ENCODE results near the gene ARHGEF7.

ARHGEF7 gene

DNA sequence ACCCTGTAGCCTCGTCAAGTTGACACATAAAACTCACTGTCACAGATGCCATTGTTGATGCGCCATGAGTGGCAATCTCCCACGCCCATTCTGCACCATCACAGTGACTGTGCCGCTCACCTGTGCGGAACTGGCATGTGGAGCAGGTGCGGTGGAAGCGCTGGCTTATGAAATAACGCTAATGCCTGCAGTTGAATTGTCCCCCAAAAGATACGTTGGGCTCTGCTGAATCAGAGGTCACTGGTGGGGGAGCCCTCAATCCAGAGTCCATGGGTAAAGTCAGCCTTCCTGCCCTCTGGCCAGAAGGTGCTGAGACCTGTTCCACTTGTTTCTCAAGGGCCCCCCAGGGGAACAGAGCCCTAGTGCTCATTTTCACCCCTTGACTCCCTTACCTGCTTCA lies 2.9 kb upstream of the ARHGEF7 start:
- DNase-seq = no peak

DNA sequence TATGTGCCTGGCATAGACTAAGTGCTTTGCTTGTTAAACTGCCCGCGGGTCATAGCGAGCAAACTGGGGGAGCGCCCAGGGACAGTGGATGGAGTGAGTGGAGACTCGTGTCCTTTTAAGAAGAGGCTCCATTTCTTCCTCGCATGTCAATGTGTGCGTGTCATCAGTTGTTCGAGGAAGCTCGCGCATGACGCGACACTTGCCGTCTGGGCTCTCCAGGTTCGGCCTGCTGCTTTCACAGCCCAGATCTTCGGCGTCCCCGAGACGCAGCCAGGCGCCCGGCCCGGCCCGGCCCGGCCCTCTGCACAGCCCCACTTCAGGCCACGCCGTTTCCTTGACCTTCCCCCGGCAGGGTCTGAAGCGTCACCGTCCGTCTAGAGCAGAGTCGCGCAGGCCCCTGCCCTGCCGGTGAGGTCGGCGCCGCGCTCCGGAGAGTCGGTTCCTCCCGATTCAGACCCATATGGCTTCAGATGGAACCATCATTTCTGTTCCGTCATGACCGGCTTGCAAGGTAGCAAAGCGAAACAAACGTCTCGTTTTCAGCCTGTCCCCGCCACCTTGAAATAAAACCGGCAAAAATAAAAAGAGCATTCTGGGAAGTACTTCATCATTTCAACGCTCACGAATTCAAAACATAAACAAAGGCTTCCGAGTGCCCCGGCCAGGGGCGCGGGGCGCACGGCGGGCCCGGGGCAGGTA lies 599 bp upstream of the ARHGEF7 start:
- DNase-seq = no peak

DNA sequence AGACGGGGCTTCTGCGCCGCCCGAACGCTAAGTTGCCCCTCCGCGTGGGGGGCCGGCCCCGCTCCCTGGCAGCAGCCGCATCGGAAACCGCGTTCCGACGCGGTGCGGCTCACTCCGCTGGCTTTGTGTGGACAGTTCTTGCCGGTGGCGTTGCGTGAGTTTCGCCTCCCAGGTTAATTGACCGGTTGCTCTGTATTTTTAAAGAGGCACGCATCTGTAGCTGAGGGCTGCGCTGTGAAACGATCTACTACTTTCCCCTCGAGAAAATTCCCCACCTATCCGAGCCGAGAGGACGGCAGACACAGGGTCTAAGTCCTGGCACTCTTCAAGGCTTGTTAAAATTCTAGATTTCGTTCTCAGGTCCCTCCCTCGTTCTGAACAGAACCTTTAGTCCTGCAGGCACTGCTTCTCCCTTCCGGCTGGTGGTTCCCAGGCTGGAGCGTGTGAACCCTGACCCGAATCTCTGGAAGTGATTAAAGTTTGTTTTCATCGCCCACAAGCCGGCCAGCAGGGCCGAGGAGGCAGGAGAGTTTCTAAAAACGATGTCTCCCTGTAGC lies 933 bp downstream of the ARHGEF7 start:
- DNase-seq = peak; percentile 57

DNA sequence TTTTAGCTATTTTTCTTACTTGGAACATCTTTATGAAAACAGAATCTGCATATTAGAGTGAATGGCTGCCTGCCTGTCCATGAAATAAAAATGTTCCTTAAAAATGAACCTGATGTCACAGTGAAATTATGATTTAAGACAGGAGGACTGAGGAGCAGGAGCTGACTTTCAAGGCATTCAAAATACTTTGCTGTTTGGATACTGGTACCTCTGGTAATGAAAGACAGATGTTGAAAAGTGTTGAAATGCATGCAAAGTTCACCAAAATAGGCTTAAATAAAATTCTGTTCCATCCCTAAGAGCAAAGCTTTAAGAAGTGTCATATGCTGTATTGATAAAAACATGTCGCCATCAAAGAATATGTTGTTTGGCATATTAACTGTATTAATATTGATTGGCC lies 1.7 kb downstream of the ARHGEF7 start:
- DNase-seq = no peak

DNA sequence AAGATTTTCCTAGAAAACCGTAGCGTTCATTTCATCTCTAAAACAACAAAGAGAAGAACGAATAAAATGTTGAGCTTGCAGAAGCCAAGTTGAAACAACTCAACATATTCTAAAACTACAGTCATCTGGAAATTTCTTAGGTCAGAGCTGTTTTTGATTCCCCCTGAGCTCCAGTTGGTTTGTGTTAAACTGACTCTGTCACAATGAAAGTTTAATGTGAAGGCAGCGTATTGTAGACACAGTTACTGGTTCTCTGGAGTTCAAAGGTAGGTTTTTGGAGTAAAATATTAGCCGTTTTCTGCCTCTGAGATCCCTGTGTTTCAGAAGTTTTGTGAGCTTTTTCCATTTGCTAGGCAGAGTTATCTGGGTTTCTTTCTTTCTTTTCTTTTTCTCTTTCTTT lies 2.2 kb downstream of the ARHGEF7 start:
- DNase-seq = no peak

DNA sequence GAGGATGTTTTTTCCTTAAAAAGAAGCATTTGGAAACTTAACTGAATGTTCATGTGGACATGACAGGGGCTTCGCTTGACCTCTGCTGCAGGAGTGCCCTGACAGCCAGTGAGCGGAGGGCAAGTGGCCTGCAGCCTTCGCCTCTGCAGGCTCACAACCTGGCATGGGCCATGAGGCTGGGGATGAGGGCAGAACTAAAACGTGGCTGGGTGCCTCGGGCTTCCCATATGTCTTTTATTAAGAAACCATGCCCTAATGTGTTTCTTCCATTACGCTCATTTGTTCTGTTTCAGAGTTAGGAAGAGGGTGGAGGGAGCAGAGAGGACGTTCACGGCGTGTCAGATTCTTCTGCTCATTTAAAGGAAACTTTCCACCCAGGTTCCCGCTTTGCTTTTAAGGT lies 2.9 kb downstream of the ARHGEF7 start:
- no peak for DNase-seq

DNA sequence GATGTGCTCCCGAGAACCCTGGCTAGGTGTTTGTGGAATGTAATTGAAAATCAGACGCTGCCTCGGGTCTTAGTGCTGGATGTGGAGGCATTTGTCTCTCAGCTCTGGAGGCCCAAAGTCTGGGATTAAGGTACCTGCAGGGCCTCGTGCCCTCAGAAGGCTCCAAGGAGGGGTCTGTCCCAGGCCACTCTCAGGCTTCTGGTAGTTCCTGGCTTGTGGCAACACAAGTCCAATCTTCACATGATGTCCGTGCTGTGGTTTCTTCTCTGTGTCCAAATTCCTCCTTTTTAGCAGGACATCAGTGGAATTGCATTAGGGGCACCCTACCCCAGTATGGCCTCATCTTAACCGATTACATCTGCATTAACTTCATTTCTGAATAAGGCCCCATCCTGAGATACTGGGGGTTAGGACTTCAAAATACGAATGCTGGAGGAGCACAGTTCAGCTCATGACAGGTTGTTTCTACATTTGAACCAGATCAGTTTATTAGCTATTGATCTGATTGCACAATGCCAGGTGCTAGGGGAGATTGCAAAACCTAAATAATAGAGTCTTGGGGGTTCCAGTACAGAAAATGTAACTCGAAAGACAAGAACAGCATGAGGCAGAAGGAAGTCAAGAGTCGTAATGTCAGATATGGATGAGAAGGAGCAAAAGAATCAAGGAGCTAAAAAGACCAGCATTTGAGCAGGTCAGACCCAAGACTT lies 3.9 kb downstream of the ARHGEF7 start:
- no peak for DNase-seq

DNA sequence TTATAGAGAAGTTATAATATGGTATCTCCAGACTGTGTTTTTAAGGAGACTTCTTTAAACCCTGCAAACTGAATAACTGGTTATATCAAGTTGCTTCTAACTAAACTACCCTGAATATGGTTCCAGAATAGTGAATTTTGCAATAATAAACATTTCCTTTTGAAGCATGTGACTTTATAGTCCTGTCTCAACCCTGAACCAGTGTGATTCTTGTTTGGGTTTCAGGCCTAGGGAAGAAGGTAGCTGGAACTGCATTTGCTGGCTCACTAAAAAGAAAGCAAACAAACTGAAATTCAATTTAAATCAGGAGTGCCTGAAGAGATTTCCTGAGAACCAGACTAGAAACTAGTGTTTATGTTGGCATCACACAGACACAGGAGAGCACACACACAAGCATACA lies 4.9 kb downstream of the ARHGEF7 start:
- DNase-seq = no peak

DNA sequence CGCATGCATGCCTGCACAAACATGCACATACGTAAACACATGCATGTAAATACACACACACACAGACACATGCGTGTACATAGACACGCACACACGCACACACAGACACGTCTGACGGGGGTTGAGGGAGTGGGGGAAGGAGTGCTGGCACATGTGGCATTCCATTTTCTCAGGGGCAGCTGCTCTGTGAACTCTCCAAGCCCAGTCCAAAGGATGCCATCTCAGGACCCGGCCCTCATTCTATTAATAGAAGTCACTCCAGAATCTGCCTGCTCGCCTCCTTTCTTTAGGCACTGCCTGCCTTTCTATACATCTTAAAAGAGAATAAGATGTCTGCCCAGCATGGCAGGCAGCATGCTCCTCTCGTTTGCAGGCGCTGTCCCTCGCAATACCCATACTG lies 5.3 kb downstream of the ARHGEF7 start:
- no peak for DNase-seq

DNA sequence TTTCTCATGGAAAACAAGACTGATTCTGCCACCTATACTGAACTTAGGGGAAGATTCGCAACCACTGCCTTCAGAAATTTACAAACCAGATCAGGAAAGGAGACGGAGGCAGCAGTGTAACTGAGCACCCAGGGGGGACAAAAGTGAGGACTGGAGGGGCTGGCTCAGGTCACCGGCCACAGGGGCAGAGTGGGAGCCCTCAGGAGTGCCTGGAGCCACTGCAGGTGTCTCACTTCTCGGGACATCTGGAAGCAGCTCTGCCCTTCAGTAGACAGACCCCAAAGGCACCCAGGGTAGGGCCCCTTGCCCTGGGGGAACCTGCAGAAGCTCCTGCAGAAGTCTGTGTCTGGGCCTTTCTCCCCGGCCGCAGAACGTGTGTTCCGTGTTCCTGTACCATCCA lies 5.8 kb downstream of the ARHGEF7 start:
- no peak for DNase-seq

DNA sequence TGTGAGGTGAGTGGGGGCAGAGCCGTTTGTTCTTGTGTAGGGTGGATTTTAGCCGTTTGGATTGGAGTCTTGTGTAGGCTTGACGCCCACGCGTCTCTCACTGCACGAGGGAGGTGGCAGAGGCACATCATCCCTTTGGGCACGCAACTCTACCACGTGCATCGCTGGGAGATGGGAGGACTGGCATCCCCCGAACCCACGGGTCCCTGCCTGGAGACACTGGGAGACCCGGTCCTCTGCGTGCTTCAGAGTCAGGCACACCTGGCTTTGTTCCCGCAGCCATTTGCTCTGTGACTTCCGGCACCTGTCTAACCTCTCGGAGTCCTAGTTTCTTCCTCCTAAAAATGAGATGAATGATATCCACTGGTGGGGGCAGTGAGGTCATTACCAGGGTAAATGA lies 6.4 kb downstream of the ARHGEF7 start:
- DNase-seq = no peak

DNA sequence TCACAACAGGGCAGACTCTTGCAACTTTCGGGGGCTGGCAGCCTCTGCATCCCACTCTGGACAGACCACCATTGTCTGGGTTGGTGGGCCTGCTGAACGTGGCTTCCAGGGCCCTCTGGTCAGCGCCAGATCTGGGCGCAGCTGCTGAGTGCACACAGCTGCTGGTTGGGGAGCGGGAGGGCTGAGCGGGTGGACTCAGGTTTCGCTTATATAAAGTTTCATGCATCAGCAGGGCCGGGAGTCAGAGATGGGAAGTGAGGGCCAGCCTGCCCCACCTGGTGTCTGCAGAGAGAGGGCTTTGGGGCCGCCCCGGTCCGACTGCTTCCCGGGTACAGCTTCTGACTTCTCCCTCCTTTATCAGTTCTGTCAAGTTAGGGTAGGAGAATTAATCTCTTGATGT lies 6.9 kb downstream of the ARHGEF7 start:
- no peak for DNase-seq

DNA sequence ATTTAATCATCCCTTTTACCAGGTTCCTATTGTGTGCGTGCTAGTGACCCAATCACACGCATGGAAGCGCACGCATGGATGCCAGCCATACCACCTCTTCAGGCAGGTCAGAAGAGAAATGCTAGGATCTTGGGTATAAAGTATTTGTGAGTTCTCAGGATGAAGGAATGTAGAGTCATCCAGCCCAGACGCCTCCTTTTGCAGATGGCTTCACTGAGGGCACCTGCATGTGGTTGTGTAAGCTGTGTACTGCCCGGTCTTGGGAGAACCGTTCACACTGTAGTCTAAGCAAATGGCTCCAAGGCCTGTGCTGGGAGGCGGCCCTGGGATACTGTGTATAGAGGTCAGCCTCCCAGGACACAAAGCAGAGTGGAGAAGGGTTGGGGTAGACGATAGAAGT lies 7.5 kb downstream of the ARHGEF7 start:
- no peak for DNase-seq

DNA sequence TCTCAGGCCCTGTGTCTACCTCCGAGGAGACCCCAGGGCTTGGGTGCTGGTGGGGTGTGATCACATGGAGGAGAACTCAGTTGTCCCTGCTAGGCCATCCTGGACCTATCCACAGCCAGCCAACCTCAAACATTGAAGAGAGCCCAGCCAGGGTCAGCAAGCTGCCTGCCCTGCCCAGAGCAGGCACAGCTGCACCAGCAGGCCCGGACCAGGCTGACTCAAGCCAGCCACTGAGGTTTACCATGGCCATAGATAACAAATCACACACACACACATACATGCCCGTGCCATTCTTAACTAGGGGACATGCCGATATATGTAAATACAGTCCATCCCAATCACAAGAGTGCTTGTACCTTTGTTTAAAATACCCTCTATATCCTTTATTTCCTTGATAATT lies 8.1 kb downstream of the ARHGEF7 start:
- no peak for DNase-seq

DNA sequence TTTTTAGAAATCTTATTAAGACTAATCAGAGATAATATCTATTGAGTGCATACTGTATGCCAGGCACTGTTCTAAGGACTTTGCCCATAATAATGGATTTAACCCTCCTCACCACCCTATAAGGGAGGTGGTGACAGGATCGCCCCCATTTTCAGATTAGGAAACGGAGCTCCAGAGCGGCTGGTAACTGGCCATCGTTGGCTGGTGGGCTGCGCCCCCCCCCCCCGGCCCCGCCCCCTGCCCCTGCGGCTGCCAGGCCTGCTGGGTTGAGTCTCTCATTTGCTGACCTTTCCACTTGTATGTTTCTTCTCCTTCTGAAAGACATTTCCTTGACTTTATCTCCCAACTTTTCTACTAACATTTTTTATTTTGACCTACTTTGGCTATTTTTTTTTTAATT lies 8.5 kb downstream of the ARHGEF7 start:
- no peak for DNase-seq

DNA sequence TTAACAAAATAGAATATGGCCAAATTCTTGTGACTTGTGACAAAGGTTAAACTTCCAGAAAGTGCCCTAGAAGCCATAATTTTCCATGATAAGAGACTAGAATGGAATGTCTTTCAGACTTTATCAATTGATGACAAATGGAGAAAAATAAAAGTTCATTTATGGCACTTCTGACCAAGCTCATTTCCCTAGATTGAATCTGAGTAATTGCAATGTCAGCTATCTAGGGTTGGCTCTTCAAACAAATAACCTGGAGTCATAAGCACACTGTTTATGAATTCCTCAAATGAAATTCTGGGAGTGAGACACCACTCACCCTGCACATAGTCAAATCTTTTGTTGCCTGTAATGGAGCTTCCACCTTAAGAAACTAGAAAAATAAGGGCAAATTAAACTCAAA lies 11.4 kb downstream of the ARHGEF7 start:
- no peak for DNase-seq

DNA sequence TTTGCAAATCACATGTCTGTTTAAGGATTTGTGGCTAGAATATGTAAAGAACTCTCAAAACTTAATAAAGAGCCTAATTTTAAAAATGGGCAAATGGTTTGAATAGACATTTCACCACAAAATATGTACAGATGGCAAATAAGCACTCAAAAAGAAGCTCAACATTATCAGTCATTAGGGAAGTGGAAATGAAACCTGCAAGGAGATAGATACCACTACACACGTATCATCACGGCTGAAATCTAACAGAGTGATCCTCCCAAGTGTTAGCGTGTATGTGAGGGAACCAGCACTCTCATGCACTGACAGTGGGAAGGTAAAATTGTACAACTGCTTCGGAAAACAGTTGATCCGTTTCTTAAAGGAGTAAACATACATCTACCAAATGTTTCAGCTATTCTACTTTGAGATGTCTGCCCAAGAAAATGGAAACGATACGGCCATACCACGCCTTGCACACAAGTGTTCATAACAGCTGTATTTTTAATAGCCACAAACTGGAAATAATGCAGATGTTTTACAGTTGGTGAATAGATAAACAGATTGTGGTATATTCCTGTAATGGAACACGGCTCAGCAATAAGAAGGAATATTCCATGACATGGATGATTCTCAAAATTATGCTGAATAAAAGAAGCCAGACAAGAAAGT lies 14.5 kb downstream of the ARHGEF7 start:
- no peak for DNase-seq

DNA sequence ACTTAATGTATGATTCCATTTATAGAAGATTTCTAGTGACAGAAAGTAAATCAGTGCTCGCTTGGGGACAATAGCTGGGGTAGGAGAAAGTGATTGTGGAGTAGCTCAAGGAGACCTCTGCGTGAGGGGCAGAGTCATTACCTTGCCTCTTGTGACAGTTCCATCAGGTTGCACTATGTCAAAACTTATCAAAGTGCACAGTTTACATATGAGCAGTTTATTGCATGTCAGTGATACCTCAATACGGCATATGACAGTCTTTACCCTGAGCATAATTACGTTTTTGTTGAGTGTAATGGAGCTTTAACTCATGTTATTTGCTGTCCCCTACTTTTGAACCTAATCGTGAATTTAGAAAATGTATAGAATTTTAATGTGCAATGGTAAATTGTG lies 15.0 kb downstream of the ARHGEF7 start:
- no peak for DNase-seq

DNA sequence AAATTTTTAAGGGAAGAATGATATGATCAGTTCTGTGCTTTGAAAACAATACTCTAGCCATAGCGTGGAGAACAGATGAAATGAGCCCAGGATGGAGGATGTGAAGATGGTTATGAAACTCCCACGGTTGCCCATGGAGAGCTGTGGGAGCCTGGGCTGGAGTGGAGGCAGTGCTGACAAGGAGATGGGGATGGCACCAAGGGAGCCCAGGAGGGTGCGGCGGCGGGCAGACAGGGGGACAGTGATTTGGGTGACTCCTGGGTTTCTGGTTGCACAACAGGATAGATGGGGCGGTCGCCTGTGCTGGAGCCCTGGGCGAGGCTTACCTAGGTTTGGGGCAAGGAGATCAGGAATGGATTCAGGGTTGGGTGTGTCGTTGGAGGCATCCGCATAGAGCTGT lies 15.9 kb downstream of the ARHGEF7 start:
- no peak for DNase-seq

DNA sequence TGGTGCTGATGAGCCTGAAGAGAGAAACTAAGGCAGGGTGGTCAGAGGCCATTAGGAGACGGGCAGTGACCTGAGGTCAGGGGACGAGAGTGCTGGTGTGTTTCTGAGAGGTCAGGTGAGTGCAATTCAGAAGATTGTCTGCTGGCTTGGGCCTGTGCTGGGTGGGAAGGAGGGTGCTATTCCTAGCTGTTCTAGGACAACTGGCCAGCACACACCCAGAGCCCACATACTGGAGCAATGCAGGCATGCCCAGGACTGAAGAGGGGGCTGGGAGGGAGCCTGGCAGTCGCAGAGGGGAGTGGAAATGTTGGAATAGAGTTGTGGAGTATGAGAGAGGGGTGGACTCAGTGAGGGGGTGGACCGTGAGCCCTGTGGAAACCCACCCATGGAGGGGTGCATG lies 16.5 kb downstream of the ARHGEF7 start:
- no peak for DNase-seq

DNA sequence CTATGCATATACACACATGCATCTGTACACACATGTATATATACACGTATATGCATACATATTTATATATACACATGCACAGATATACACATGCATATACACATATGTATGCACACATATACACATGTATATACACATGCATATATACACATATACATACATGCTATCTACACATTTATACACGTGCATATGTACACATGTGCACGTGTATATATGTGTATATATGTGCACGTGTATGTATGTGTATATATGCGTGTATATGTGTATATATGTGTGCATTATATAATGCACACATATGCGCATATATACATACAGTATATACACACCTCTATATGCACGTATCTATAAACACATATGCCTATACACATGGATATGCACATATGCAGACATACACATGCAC lies 17.8 kb downstream of the ARHGEF7 start:
- DNase-seq = no peak

DNA sequence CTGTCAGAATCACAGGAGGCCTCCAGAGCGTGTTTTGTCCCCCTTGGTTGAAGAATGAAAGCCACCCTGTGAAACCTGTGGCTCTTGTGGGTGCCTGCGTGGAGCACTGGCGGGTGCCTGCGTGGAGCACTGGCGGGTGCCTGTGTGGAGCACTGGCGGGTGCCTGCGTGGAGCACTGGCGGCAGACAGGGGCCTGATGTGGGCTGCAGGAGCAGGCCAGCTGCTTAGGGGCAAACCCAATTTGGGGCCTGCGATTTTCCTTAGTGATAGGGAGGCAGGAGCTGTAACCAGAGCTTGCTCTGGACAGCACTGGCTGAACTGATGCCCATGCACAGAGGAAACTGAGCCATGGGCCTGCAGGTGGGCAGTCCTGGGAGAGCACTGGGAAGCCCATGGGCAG lies 24.3 kb downstream of the ARHGEF7 start:
- no peak for DNase-seq

DNA sequence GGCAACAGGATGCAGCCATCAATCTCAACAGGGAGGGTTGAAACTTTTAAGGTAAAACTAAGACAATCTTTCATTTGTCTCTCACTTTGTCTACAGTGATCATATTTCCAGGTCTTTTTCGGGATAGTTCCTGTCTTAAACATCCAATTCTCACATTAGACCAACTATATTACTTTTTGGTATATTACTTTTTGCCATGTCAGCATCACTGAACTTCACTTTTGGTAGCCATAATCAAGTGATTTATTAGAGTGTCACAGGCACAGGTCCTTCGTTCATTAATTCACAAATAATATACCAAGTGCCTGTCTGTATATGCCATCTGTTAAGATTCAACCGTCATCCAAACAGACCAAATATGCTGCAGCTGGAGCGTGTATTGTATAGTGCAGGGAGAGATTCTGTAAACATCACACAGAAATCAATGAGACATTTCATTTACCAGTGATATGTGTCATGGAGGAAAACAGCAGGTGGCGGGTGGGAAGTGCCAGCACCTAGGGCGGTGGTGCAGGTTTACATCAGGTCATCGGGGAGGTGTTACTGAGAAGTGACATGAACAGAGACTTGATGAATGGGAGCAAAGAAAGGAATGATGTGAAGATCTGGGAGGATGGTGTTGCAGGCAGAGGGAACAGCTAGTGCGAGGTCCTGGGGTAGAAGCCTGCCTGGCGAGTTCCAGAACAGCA lies 24.9 kb downstream of the ARHGEF7 start:
- DNase-seq = no peak
